IPS DF 6.9 (cell line): ENCODE results near the gene ANKS1B.

Experiments used
- DNase-seq: peaks from one replicate; pipeline ENCODE4 v3.0.0-alpha.2; 2013; ENCODE audit warnings: low read depth, low spot score
- H3K27ac ChIP-seq: one replicate; pipeline ENCODE4 v1.5.1; 2013; ENCODE audit warnings: low read length, control low read depth
- H3K27me3 ChIP-seq: 2 replicates; pipeline ENCODE4 v1.6.1; 2013; ENCODE audit warnings: mild to moderate bottlenecking, low read length; ENCODE audit not compliant: control insufficient read depth, insufficient read depth
- H3K36me3 ChIP-seq: 2 replicates; pipeline ENCODE4 v1.6.1; 2013; ENCODE audit warnings: low read length; ENCODE audit not compliant: control insufficient read depth, insufficient read depth
- H3K4me1 ChIP-seq: 2 replicates; pipeline ENCODE4 v1.6.1; 2013; ENCODE audit warnings: low read length; ENCODE audit not compliant: control insufficient read depth, insufficient read depth
- H3K4me3 ChIP-seq: 2 replicates; pipeline ENCODE4 v1.5.1; 2013; ENCODE audit warnings: mild to moderate bottlenecking, low read length
- H3K9me3 ChIP-seq: 2 replicates; pipeline ENCODE4 v1.6.1; 2013; ENCODE audit warnings: low read length, inconsistent platforms; ENCODE audit not compliant: control insufficient read depth, insufficient read depth
- WGBS: extraction: QIAGEN DNeasy Blood & Tissue Kit; methylation state at CpG from one replicate; pipeline ENCODE4 v1.1.7; 2013; ENCODE audit warnings: mixed read lengths, missing lambda C conversion rate; ENCODE audit not compliant: insufficient read length, insufficient coverage; 5-methylcytosine and 5-hydroxymethylcytosine counted together

ANKS1B gene

DNA sequence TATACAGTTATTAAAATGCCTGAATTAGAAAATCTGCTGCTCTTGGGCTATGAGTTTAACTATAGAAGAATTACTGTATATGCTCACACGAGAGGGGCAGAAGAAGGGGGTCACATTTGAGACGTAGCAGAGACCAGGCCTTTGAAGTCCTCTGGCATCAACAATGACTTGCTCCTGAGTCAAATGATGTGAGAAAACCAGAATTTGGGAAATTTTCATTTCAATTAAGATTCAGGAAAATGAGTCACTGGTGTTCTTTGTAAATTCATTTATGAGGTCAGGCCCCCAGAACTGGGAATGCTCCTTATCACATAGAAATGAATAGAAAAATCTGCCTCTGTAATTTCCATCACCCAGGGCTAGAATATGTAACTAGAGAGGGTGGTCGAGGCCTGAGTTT lies 1246.7 kb downstream of the ANKS1B start:
- no peaks in the 10 kb centered on the region for H3K9me3 ChIP-seq
- H3K27me3 ChIP-seq: no peaks in the 10 kb centered on the region
- H3K4me3 ChIP-seq: no peak overlapping the region
- no peaks in the 10 kb centered on the region for H3K36me3 ChIP-seq
- no peak overlapping the region for H3K27ac ChIP-seq
- WGBS: no CpG with 5 or more reads among the region's 3 CpGs
- DNase-seq: no peak
- no peaks in the 10 kb centered on the region for H3K4me1 ChIP-seq

DNA sequence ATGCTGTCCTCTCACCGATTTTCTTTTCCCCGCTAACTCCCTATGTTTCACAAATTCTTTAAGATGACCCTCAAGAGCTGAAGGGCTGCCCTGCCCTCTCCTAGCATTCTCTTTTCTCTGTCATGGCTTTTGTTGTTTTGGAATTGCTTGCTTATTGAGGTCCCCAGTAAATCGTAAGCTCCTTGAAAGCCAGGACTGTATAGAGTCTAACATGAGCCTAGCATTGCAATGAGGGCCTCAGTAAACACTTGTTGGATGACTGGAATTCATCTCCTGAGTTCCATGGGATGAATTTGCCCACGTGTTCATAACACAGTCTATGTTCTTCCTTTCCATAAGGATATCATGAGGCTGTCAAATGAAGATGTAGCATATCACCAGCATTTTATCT lies 1247.4 kb downstream of the ANKS1B start:
- Histone ChIP-seq H3K4me3 (no peak overlapping the region), H3K27me3 (no peaks in the 10 kb centered on the region), H3K4me1 (no peaks in the 10 kb centered on the region), H3K27ac (no peak overlapping the region), H3K9me3 (no peaks in the 10 kb centered on the region), H3K36me3 (no peaks in the 10 kb centered on the region)
- no CpG with 5 or more reads among the region's 4 CpGs for WGBS
- DNase-seq: no peak

- DNase-seq: no peak
- no peaks in the 10 kb centered on the region for H3K27me3 ChIP-seq
- H3K4me1 ChIP-seq: no peaks in the 10 kb centered on the region
- no peak overlapping the region for H3K27ac ChIP-seq
- no peaks in the 10 kb centered on the region for H3K9me3 ChIP-seq
- H3K4me3 ChIP-seq: no peak overlapping the region
- WGBS: no CpG with 5 or more reads among the region's 10 CpGs
- no peaks in the 10 kb centered on the region for H3K36me3 ChIP-seq
These were observed 1248.1 kb downstream of the ANKS1B start for GRCh38 chr12:98736352-98737321.

GRCh38 chr12:98735821-98736220 lies 1248.9 kb downstream of the ANKS1B start:
- Histone ChIP-seq H3K27ac (no peak overlapping the region), H3K36me3 (no peaks in the 10 kb centered on the region)
- WGBS: 100% methylated on average over 2 of the region's 6 CpGs

DNA sequence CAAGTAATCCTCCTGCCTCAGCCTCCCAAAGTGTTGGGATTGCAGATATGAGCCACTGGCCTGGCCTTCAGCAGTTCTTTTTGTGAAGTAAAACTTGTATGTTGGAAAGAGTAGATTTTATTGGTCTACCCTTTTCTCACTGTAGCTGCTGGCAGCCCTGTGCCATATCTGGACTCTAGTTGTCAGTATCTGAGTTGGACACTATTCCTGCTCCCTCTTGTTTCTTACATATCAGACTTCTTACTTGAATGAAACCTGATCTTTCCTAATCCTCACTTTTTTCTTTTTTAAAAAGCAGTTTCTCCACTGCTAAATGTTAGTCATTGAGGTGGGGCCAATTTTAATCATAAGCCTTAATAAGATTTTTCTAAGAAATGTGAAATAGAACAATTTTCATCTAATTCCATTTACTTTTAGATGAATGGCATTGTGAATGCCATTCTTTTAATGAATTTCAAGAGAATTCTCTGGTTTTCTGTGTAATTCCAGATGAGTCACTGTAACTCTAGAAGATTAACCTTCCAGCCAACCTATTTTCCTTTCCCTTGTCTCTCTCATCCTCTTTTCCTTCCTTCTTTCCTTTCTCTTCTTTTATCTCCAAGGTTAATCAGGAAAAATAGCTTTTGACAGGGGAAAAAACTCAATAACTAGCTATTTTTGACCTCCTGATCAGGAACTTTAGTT lies 1250.9 kb downstream of the ANKS1B start:
- no peaks in the 10 kb centered on the region; the same call in 1 of the 2 replicates for H3K36me3 ChIP-seq
- H3K4me1 ChIP-seq: no peaks in the 10 kb centered on the region
- no peak overlapping the region for H3K27ac ChIP-seq
- no peaks in the 10 kb centered on the region for H3K9me3 ChIP-seq
- no peaks in the 10 kb centered on the region for H3K27me3 ChIP-seq
- no peak for DNase-seq
- H3K4me3 ChIP-seq: no peak overlapping the region

More at GRCh38 chr12:98735821-98736220, 1248.9 kb downstream of the ANKS1B start:
- Histone ChIP-seq H3K9me3 (no peaks in the 10 kb centered on the region), H3K4me3 (no peak overlapping the region), H3K27me3 (no peaks in the 10 kb centered on the region), H3K4me1 (no peaks in the 10 kb centered on the region)
- no peak for DNase-seq

- Histone ChIP-seq H3K4me1 (no peaks in the 10 kb centered on the region), H3K4me3 (no peak overlapping the region), H3K27ac (no peak overlapping the region), H3K27me3 (no peaks in the 10 kb centered on the region), H3K9me3 (no peaks in the 10 kb centered on the region), H3K36me3 (no peaks in the 10 kb centered on the region; the same call in 1 of the 2 replicates)
- no peak for DNase-seq
These were observed 1254.3 kb downstream of the ANKS1B start for GRCh38 chr12:98730412-98730811.

- H3K36me3 ChIP-seq: no peaks in the 10 kb centered on the region; the same call in 1 of the 2 replicates
These were observed 1257.5 kb downstream of the ANKS1B start for GRCh38 chr12:98727196-98727595.

DNA sequence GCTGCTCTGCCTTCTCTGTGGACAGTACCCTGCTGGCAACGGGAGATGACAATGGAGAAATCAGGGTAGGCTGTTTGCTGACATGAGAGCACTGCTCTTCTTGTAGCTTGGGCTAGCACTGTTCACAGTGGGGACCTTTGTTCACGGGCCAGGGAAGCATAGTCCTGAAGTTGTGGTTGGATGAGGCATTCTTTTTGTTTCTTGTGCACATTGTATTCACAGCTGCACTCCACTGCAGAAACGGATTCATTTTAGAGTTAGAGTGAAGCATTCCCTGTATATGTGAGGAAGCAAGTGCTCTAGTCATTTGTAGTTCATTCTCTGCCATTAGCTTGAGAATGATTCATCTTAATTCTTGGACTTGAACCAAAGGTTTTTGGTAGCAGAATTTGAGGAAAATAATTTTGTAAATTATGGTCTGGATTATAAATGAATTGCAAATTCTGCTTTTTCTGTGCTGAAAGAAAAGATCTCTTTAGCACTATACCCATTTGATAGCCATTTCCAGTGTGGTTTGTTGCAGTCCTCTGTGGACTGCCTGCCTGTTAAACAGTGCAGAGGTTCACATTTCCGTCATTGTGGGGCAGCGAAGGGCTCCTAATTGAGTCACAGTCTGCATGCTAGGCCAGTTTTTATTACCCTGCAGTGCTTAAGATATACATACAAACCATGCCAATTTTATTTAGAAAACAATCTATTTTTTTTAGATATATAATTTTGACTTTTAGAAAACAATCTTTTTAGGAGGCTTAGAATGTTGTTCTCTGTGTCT lies 1259.1 kb downstream of the ANKS1B start:
- WGBS: no CpG with 5 or more reads among the region's 5 CpGs
- Histone ChIP-seq H3K27ac (no peak overlapping the region), H3K4me1 (no peaks in the 10 kb centered on the region), H3K27me3 (no peaks in the 10 kb centered on the region), H3K4me3 (no peak overlapping the region), H3K36me3 (no peaks in the 10 kb centered on the region; the same call in 1 of the 2 replicates), H3K9me3 (no peaks in the 10 kb centered on the region)
- DNase-seq: no peak

More at GRCh38 chr12:98727196-98727595, 1257.5 kb downstream of the ANKS1B start:
- WGBS: no CpG with 5 or more reads among the region's 5 CpGs
- DNase-seq: no peak
- Histone ChIP-seq H3K4me3 (no peak overlapping the region), H3K9me3 (no peaks in the 10 kb centered on the region), H3K27me3 (no peaks in the 10 kb centered on the region), H3K4me1 (no peaks in the 10 kb centered on the region), H3K27ac (no peak overlapping the region)

- Histone ChIP-seq H3K27me3 (no peaks in the 10 kb centered on the region), H3K4me3 (no peak overlapping the region), H3K9me3 (no peaks in the 10 kb centered on the region), H3K36me3 (no peaks in the 10 kb centered on the region; the same call in 1 of the 2 replicates), H3K4me1 (no peaks in the 10 kb centered on the region), H3K27ac (no peak overlapping the region)
- WGBS: no CpG with 5 or more reads among the region's 5 CpGs
- DNase-seq: no peak
These were observed 1260.2 kb downstream of the ANKS1B start for GRCh38 chr12:98724384-98725155.
